GM18951 (cell line): Measurements from ENCODE around the gene RPS6KA2.
"Not testable (repeated sequence)": the region's sequence is repeated elsewhere in the genome, so short reads cannot be mapped to it uniquely, and the experiment has no call there.

ENCODE experiments used
- POLR2A ChIP-seq: IDR thresholded peaks from 4 replicates; pipeline ENCODE4 v1.6.1; 2011; ENCODE audit warnings: mild to moderate bottlenecking; ENCODE audit not compliant: insufficient read length, insufficient read depth; ENCODE audit errors: extremely low read depth
- in situ Hi-C: fragments of 300-500 bp; cut with MboI; formaldehyde crosslinking; loops from one replicate; pipeline ENCODE4 v1.12.0; 2022; ENCODE audit warnings: low sequenced_read_pairs, mixed read lengths, inconsistent platforms; ENCODE audit not compliant: unreplicated experiment

The RPS6KA2 gene

GRCh38 chr6:166583230-166583965 lies 43.7 kb downstream of the RPS6KA2 start:
- in situ Hi-C loops: no loop called here
- no peak for TF ChIP-seq POLR2A

- TF ChIP-seq POLR2A: no peak
- in situ Hi-C loops: no loop called here
Measured at GRCh38 chr6:166582258-166582657, 44.8 kb downstream of the RPS6KA2 start.

DNA sequence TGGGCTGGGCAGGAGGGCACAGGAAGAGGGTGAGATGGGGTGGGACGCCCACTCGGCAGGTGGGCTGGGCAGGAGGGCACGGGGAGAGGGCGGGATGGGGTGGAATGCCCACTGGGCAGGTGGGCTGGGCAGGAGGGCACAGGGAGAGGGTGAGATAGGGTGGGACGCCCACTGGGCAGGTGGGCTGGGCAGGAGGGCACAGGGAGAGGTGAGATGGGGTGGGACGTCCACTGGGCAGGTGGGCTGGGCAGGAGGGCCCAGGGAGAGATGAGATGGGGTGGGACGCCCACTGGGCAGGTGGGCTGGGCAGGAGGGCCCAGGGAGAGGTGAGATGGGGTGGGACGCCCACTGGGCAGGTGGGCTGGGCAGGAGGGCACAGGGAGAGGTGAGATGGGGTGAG lies 45.2 kb downstream of the RPS6KA2 start:
- in situ Hi-C loops: not testable (repeated sequence)

DNA sequence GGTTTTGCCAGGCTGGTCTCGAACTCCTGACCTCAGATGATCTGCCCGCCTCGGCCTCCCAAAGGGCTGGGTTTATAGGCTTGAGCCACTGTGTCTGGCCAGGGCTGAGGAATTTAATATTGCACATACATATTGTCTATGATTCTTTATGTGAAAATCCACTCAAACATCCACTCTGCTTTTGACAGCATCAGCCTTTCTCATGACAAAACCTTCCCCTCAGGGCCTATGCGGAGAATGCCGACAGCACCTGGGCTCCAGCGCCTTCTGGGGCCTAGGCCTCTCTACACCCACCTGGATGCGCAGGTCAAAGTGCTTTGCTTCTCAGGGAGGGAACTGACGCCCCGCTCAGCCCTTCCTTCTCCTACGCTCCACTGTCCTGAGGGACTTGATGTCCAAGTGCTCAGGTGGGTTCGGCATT lies 46.0 kb downstream of the RPS6KA2 start:
- in situ Hi-C loops: no loop called here
- no peak for TF ChIP-seq POLR2A

GRCh38 chr6:166580076-166581050 lies 46.7 kb downstream of the RPS6KA2 start:
- in situ Hi-C loops: no loop called here
- no peak for TF ChIP-seq POLR2A

DNA sequence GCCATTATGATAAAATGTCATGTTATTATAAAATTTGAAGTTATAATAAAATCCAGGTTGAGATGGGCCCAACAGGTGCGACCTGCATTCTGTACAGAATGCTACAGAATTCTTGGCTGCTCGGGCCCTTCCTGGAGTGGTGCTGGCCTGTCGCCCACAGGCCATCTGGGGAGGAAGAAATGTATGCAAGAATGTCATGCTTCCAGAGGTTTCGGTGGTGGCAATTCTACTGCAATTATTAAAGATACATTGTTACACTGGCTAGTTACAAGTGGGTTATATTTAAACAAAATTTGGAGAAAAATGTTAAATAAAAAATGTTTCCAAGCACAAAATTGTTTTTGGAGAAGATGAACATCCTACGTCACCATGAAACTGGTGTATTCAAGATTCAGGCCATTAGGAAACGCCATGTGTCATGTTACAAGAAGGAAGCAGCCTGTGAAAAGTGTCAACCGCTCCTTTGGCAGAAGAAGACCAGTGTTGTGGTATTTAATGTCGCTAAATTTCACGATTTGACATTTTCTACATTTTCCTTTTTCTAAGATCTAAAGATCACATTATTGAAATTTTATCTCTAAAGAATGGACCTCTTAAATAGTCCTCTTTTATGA lies 47.7 kb downstream of the RPS6KA2 start:
- no peak for TF ChIP-seq POLR2A
- in situ Hi-C loops: no loop called here

DNA sequence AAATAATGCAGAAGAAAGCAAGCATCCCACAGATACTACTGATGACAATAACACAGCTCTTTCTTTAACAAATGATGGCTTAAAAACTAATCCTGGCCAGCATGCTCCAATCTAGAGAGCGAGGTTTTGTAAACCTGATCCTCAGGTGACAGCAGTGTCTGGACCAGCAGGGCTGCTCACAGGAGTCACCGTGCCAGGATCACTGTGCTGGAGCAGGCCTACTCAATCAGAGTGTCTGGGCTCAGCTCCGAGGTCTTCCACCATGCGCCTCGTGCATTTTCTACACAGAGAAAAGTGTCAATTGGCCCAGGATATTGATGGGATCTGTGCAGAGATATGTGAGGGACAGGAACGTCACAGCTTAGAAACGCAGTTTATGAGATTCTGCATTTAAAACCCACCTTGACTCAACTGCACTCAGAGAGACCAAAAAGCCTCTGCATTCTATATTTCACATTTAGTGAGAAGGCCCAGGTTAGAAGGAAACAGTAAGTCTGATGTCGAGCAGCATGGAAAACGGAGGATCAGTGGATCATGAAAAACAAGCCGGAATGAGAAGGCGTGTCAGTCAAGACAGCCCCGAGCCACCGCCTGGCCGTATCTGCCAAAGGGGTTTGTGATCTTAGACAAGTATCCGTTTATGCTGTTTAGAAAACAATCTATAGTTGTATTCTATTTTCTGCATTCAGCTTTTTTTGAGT lies 48.4 kb downstream of the RPS6KA2 start:
- TF ChIP-seq POLR2A: no peak
- in situ Hi-C loops: no loop called here

DNA sequence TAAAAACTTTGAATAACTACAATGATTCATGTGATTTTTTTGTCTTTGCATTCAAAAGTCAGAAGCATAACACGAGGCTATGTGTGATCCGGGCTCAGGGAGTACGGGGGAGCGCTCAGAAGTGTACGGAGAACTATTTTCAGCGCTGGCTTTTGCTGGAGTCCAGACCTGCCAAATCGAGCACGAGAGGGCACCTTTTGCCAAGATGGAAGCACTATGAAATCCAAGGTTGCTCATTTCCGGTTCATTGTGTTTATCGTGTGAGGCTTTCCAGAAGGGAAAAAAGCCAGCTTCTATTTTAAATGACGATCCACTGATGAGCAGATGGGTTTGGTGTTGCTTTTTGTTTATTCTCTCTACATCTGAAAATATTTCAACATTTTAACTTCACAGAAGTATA lies 51.8 kb downstream of the RPS6KA2 start:
- no peak for TF ChIP-seq POLR2A
- in situ Hi-C loops: no loop called here

GRCh38 chr6:166573511-166574216 lies 53.4 kb downstream of the RPS6KA2 start:
- in situ Hi-C loops: no loop called here
- no peak for TF ChIP-seq POLR2A

DNA sequence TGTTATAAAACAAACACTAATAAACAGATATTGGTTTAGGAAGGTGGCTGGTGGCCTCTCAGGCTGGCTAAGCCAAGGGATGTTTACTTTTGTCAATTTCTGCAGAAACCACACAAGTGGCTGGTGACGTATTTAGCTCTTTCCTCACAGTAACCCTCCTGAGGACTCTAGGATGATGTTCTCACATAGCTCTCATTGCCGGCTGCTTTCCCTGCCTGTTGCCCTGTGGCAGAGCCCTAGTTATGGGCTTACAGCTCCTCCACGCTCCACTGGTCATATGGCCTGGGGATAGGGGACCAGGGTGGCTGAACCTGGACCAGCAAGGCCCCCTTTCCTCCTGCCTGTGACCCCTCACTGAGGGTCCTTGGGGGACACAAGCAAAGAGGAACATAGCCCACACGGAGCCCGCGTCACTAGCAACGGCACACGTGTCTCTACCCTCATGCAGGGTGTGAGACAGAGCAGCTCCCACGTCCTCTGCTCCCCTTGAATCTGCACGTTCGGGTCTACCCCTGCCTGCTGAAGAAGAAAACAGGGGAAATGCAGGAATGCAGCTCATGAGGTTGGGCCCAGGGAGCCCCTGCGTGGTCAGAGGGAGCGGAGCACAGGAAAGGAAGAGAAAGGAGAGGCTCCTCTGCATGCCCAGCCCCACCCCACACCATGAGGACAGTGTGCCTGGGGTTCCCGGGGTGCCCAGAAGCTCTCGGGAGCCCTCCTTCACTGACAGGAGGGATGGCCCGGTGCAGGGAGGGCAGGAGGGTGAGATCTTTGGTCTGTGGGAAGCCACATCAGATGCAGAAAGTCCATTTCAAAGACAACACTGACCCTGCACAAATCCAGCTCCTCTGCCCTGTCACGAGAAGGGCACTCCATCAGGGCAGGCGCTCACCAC lies 54.4 kb downstream of the RPS6KA2 start:
- no peak for TF ChIP-seq POLR2A
- in situ Hi-C loops: no loop called here

DNA sequence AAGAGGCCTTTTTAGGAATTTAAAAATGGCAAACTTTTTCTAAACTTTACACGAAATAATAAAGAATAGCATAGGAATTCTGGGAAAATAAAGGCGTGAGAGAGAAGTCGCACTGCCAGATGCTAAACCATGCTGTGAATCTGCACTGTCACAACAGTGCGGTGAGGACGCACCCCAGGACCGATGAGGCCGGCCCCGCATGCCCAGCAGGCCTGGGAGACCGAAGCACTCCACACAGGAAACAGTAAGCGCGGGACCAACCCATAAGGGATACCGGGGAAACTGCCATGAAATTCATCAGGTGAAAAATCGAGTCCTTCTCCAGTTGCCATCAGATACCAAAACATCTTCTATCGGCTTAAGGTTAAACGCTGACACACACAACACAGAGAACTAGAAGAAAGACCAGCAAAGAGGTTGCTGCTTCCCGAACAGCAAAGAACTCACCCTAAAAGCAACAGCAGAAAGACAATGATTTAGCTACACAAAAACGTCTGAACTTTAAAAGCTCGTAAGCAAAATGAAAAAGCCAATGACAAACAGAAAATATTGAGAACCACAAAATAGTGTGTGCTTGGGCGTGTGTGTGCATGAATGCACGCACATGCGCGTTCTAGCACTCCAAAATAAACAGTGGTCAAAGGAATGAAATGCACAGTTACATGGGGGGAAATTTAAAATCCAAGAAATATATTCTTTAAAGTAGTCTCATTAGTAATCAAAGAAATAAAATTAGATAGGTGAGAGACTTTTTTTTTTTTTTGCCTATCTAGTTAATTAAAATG lies 55.9 kb downstream of the RPS6KA2 start:
- in situ Hi-C loops: no loop called here
- TF ChIP-seq POLR2A: no peak
